Left lung (tissue), 14 donors: ENCODE measurements around the gene MZF1. TPM values are rescaled to one million over a fixed set of nuclear protein-coding genes. Genes with fewer than 3 reads are reported as not detected.
"Not testable (repeated sequence)": the region's sequence is repeated elsewhere in the genome, so short reads cannot be mapped to it uniquely, and the experiment has no call there.

Experiments
- ATAC-seq: fragments of 200-7000 bp; cut with Tn5 transposase; one replicate; pipeline ENCODE4 v1.9.1; 2020; ENCODE audit warnings: moderate library complexity
- DNase-seq, 4 donors: peaks; one replicate each; pipeline ENCODE4 v3.0.0-alpha.2; 2013 to 2020
- H3K27ac ChIP-seq, 2 donors: fragments of 200-600 bp; sonication (generic) in 1 of 2; one replicate each; pipeline versions ENCODE4 v1.5.0 to v1.8.0; 2020 to 2021
- H3K27me3 ChIP-seq, 2 donors: fragments of 200-600 bp; sonication (generic) in 1 of 2; one replicate each; pipeline versions ENCODE4 v1.5.0 to v1.8.0; 2020 to 2021
- H3K36me3 ChIP-seq, 2 donors: fragments of 200-600 bp; sonication (generic) in 1 of 2; one replicate each; pipeline versions ENCODE4 v1.5.0 to v1.8.0; 2020 to 2021
- H3K4me1 ChIP-seq, 2 donors: fragments of 200-600 bp; one replicate each; pipeline ENCODE4 v1.8.0; 2021
- H3K4me3 ChIP-seq, 2 donors: fragments of 200-600 bp; sonication (generic) in 1 of 2; one replicate each; pipeline versions ENCODE4 v1.5.0 to v1.8.0; 2020 to 2021; ENCODE audit warnings: mild to moderate bottlenecking in 1 of 2
- H3K9me3 ChIP-seq, 2 donors: fragments of 200-600 bp; sonication (generic) in 1 of 2; one replicate each; pipeline versions ENCODE4 v1.5.0 to v1.8.0; 2020 to 2021
- CTCF ChIP-seq, 2 donors: fragments of 200-600 bp; sonication (generic) in 1 of 2; IDR thresholded peaks; one replicate each; pipeline versions ENCODE4 v1.5.0 to v1.8.0; 2021; ENCODE audit warnings: antibody characterized with exemption in 2 of 2
- intact Hi-C, 2 donors: fragments of 100-400 bp; cut with DNase I; formaldehyde crosslinking; loops; one replicate each; pipeline versions ENCODE4 v1.11.2 to v1.14.2; 2022
- long read RNA-seq, 12 donors: library from polyadenylated mRNA in 2 of 12; unstranded in 2 of 12; transcript quantifications; one replicate each; pipeline ENCODE4 v2.0.0 and lab custom pipeline, GENCODE V29; 2019 to 2026
- polyA plus RNA-seq, 6 donors: library from polyadenylated mRNA; unstranded; fragments of 120-200 nt; gene quantifications; one replicate each; pipeline ENCODE4 v1.2.1, GENCODE V29; 2013; ENCODE audit not compliant: insufficient read length in 6 of 6
- total RNA-seq, 2 donors: library from RNA; stranded (reverse); fragmentation: NEBNext Ultra II Directional; extraction: Animal tissue kit (Norgen Biotek cat#: 25700); gene quantifications; one replicate each; pipeline ENCODE4 v1.2.1, GENCODE V29; 2021
- donor health status: DM: no; HTN: yes; CAD: no.
- donor health status: DM: no; HTN: no; CAD: no.

The MZF1 gene
- total RNA-seq: 10 to 100 TPM; 29.6 to 33.7 TPM
- polyA plus RNA-seq: 10 to 100 TPM; 29.1 to 58.0 (median 40.3) TPM
- long read RNA-seq, donor 1, transcript MZF1-207 (1 exons, 2,683 nt): major isoform, 70 of 76 reads
- long read RNA-seq, donor 1, partial matches to known transcripts: 0 of 76 reads
- long read RNA-seq, donor 1, other reads (novel, unspliced or antisense): 0 of 76 reads
- long read RNA-seq, donor 2, transcript MZF1-207 (1 exons, 2,683 nt): major isoform, 77 of 79 reads
- long read RNA-seq, donor 2, partial matches to known transcripts: 0 of 79 reads
- long read RNA-seq, donor 2, other reads (novel, unspliced or antisense): 0 of 79 reads
- long read RNA-seq, donor 3, transcript MZF1-207 (1 exons, 2,683 nt): major isoform, 13 of 13 reads
- long read RNA-seq, donor 3, partial matches to known transcripts: 0 of 13 reads
- long read RNA-seq, donor 3, other reads (novel, unspliced or antisense): 0 of 13 reads
- long read RNA-seq, donor 4, partial matches to known transcripts: 1 of 6 reads
- long read RNA-seq, donor 4, other reads (novel, unspliced or antisense): 0 of 6 reads
- long read RNA-seq, donor 5, transcript MZF1-207 (1 exons, 2,683 nt): major isoform, 60 of 69 reads
- long read RNA-seq, donor 5, partial matches to known transcripts: 9 of 69 reads
- long read RNA-seq, donor 5, other reads (novel, unspliced or antisense): 0 of 69 reads
- long read RNA-seq, donor 6, transcript MZF1-207 (1 exons, 2,683 nt): major isoform, 25 of 26 reads
- long read RNA-seq, donor 6, partial matches to known transcripts: 0 of 26 reads
- long read RNA-seq, donor 6, other reads (novel, unspliced or antisense): 0 of 26 reads
- long read RNA-seq, donor 7, transcript MZF1-207 (1 exons, 2,683 nt): major isoform, 9 of 21 reads
- long read RNA-seq, donor 7, partial matches to known transcripts: 0 of 21 reads
- long read RNA-seq, donor 7, other reads (novel, unspliced or antisense): 11 of 21 reads
- long read RNA-seq, donor 8, transcript MZF1-207 (1 exons, 2,683 nt): major isoform, 70 of 72 reads
- long read RNA-seq, donor 8, partial matches to known transcripts: 0 of 72 reads
- long read RNA-seq, donor 8, other reads (novel, unspliced or antisense): 0 of 72 reads
- long read RNA-seq, donor 9, partial matches to known transcripts: 0 of 1 reads
- long read RNA-seq, donor 9, other reads (novel, unspliced or antisense): 0 of 1 reads
- long read RNA-seq, donor 10, partial matches to known transcripts: 1 of 4 reads
- long read RNA-seq, donor 10, other reads (novel, unspliced or antisense): 0 of 4 reads
- long read RNA-seq, donor 11: 0 reads
- long read RNA-seq, donor 12, transcript MZF1-207 (1 exons, 2,683 nt): major isoform, 59 of 59 reads
- long read RNA-seq, donor 12, partial matches to known transcripts: 0 of 59 reads
- long read RNA-seq, donor 12, other reads (novel, unspliced or antisense): 0 of 59 reads

GRCh38 chr19:58572818-58573657 is at the start of gene MZF1:
MZF1 (minus strand) TSS chr19:58573335; CDS start chr19:58571389, 1,946 bp downstream.
- Histone ChIP-seq H3K27me3 (no peaks in the 10 kb centered on the region), H3K4me1 (peaks cover 9 to 43% of the 10 kb centered on the region in 2 donors), H3K9me3 (no peaks in the 10 kb centered on the region), H3K36me3 (peaks cover 0 to 32% of the 10 kb centered on the region in 2 donors), H3K4me3 (peak within 1 kb of the TSS; percentile 55 to 81), H3K27ac (peak within 1 kb of the TSS; percentile 95 to 99)
- ATAC-seq (peak; percentile 78), DNase-seq (peak; percentile 99 to 100 (median 100))
- TF ChIP-seq CTCF (IDR thresholded peaks at IDR 0.05): no peak
- intact Hi-C loops: no loop called here

- H3K27me3 ChIP-seq, H3K4me1 ChIP-seq, H3K36me3 ChIP-seq, intact Hi-C loops, H3K27ac ChIP-seq, H3K9me3 ChIP-seq, H3K4me3 ChIP-seq: not testable (repeated sequence)
- DNase-seq (peak in 1 of 4 donors; percentile 74), ATAC-seq (peak; percentile 12)
Measured at GRCh38 chr19:58607213-58607612, 34.1 kb upstream of the MZF1 start.

GRCh38 chr19:58606251-58606896 is 33.2 kb upstream of the MZF1 start:
- H3K4me3 ChIP-seq, H3K36me3 ChIP-seq, H3K27me3 ChIP-seq, intact Hi-C loops, H3K27ac ChIP-seq, H3K4me1 ChIP-seq, H3K9me3 ChIP-seq, ATAC-seq: not testable (repeated sequence)
- DNase-seq: peak in 1 of 4 donors; percentile 70
- TF ChIP-seq CTCF (IDR thresholded peaks at IDR 0.05): peak; percentile 14 to 27

- H3K36me3 ChIP-seq: peaks cover 0 to 28% of the 10 kb centered on the region in 2 donors
- DNase-seq (peak in 1 of 4 donors; percentile 43), ATAC-seq (no peak)
- H3K4me1 ChIP-seq: peaks cover 0 to 4% of the 10 kb centered on the region in 2 donors
- no peak for TF ChIP-seq CTCF (IDR thresholded peaks at IDR 0.05)
- H3K27ac ChIP-seq: no peak overlapping the region
- no peak overlapping the region for H3K4me3 ChIP-seq
- no peaks in the 10 kb centered on the region for H3K27me3 ChIP-seq
- no peaks in the 10 kb centered on the region for H3K9me3 ChIP-seq
- intact Hi-C loops: no loop called here
Measured at GRCh38 chr19:58586133-58586765, 13.1 kb upstream of the MZF1 start.
